ENCODE results near the gene SRGAP1. TPM values are rescaled to one million over a fixed set of nuclear protein-coding genes. Genes with fewer than 3 reads are reported as not detected.

SRGAP1 gene
- total RNA-seq, 1 donor from 2014 or later: 9.7 TPM

DNA sequence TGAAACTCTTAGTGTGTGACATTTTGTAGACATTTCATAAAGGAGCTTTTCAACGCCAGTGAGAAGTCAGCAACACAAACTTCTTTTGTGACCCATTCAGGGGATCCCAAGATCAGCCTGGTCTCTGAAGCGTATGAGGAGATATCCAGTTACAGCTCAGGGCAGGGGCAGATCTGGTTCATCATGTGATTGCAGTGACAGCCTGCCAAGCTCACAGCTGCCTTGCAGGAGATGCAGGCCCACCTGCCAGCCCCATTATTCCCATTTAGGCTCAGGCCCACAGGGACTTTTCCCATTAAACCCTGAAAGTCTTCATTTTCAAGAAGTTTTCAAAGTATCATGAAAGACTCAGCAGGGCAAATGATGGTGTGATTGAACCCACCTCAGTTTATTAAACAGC, 38.3 kb downstream of the SRGAP1 start:
- no peak overlapping the region for H3K4me3 Mint-ChIP-seq
- H3K36me3 Mint-ChIP-seq: peaks cover 2% of the 10 kb centered on the region
- TF ChIP-seq CTCF (IDR thresholded peaks at IDR 0.05; ENCODE audit: unreplicated experiment): no peak
- H3K9me3 Mint-ChIP-seq: no peaks in the 10 kb centered on the region
- H3K4me1 Mint-ChIP-seq: no peaks in the 10 kb centered on the region
- no peaks in the 10 kb centered on the region for H3K27me3 Mint-ChIP-seq (ENCODE audit: low read depth)
- H3K27ac Mint-ChIP-seq: no peak overlapping the region
- no peak for DNase-seq (ENCODE audit: low spot score in 2 of 2, unreplicated experiment in 2 of 2)

- DNase-seq (ENCODE audit: low spot score in 2 of 2, unreplicated experiment in 2 of 2): no peak
- Mint-ChIP-seq H3K27ac (no peak overlapping the region), H3K9me3 (no peaks in the 10 kb centered on the region), H3K36me3 (peaks cover 2% of the 10 kb centered on the region), H3K4me3 (no peak overlapping the region), H3K27me3 (ENCODE audit: low read depth) (no peaks in the 10 kb centered on the region), H3K4me1 (no peaks in the 10 kb centered on the region)
- TF ChIP-seq CTCF (IDR thresholded peaks at IDR 0.05; ENCODE audit: unreplicated experiment): no peak
Observed at GRCh38 chr12:63885401-63885800, 40.9 kb downstream of the SRGAP1 start.

GRCh38 chr12:63888908-63889635, 44.6 kb downstream of the SRGAP1 start:
- Mint-ChIP-seq H3K4me1 (peaks cover 6% of the 10 kb centered on the region), H3K4me3 (no peak overlapping the region), H3K27me3 (ENCODE audit: low read depth) (no peaks in the 10 kb centered on the region), H3K27ac (no peak overlapping the region), H3K36me3 (peaks cover 2% of the 10 kb centered on the region), H3K9me3 (no peaks in the 10 kb centered on the region)
- no peak for TF ChIP-seq CTCF (IDR thresholded peaks at IDR 0.05; ENCODE audit: unreplicated experiment)
- no peak for DNase-seq (ENCODE audit: low spot score in 2 of 2, unreplicated experiment in 2 of 2)

DNA sequence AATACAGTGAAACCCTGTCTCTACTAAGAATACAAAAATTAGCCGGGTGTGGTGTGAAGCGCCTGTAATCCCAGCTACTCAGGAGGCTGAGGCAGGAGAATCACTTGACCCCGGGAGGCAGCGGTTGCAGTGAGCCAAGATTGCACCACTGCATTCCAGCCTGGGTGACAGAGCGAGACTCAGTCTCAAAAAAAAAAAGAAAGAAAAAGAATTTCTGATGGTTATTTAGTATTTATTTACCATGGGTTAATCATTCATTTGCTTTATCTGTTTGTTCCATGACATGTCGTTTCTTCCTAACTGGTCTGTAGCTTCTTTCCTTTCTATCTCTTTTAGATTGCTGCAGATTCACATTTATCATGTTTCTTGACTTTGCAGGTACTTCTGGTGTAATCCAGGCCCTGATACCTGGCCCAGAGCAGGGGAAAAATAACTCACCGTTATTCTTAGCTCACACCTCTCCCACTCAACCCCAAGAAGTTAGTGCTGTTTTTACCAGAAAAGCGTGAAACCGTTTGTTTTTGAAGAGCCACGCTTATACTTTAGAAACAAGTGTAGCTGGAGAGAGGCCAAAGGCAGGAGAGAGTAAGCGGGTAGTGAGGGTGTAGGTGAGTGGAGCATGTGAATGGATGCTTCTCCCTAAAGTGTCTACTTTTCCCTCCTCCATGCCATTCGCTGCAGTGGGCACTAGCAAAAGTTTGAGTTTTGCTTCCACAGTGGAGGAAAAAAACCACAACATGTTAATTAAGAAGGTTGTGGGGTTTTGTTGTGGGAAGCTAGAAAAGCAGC, 45.4 kb downstream of the SRGAP1 start:
- H3K27me3 Mint-ChIP-seq (ENCODE audit: low read depth): no peaks in the 10 kb centered on the region
- H3K4me1 Mint-ChIP-seq: peaks cover 6% of the 10 kb centered on the region
- no peak for DNase-seq (ENCODE audit: low spot score in 2 of 2, unreplicated experiment in 2 of 2)
- no peaks in the 10 kb centered on the region for H3K36me3 Mint-ChIP-seq
- no peak overlapping the region for H3K27ac Mint-ChIP-seq
- no peaks in the 10 kb centered on the region for H3K9me3 Mint-ChIP-seq
- no peak overlapping the region for H3K4me3 Mint-ChIP-seq
- no peak for TF ChIP-seq CTCF (IDR thresholded peaks at IDR 0.05; ENCODE audit: unreplicated experiment)

DNA sequence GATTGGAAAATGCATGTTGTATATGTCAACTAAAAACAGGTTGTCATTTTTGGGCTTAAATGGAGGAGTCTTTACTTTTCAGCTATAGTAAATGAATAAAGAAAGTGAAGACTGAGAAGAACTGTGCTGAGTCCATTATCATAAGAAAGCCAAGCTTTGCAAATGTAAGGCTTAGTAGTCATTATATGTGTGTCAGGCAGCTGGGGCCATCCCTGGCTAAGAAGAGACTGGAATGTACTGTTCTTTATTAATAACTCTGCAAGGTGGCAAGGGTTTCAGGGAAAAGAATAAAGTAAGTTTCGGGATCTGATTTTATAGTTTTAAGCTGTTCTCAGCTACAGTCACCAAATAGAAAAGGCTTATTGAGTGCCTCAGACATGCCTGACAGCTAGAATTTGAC, 48.7 kb downstream of the SRGAP1 start:
- Mint-ChIP-seq H3K4me1 (peaks cover 13% of the 10 kb centered on the region), H3K27ac (no peak overlapping the region)
- no peak for DNase-seq (ENCODE audit: low spot score in 2 of 2, unreplicated experiment in 2 of 2)

More for the DNA sequence above, 48.7 kb downstream of the SRGAP1 start:
- H3K27me3 Mint-ChIP-seq (ENCODE audit: low read depth): no peaks in the 10 kb centered on the region
- no peaks in the 10 kb centered on the region for H3K9me3 Mint-ChIP-seq
- H3K36me3 Mint-ChIP-seq: no peaks in the 10 kb centered on the region
- H3K4me3 Mint-ChIP-seq: no peak overlapping the region
- TF ChIP-seq CTCF (IDR thresholded peaks at IDR 0.05; ENCODE audit: unreplicated experiment): no peak

Data from mesothelial cell of epicardium (in vitro differentiated cells).